Mesenchymal stem cell (in vitro differentiated cells and primary cell): Measurements from ENCODE around the gene CAPN15.

Source experiments
- DNase-seq: peaks from one replicate; pipeline ENCODE4 v3.0.0-alpha.2; 2013
- H2AFZ ChIP-seq: one replicate; pipeline ENCODE4 v1.6.1; 2013; ENCODE audit warnings: low read depth, mild to moderate bottlenecking, control low read depth, inconsistent platforms, low read length, moderate library complexity
- H2AK5ac ChIP-seq: 2 replicates; pipeline ENCODE4 v1.6.1; 2013; ENCODE audit warnings: low read length, moderate library complexity, mild to moderate bottlenecking, inconsistent platforms; ENCODE audit not compliant: severe bottlenecking
- H2BK120ac ChIP-seq: one replicate; pipeline ENCODE4 v1.6.1; 2013; ENCODE audit warnings: low read depth, mild to moderate bottlenecking, inconsistent platforms, low read length, moderate library complexity
- H2BK12ac ChIP-seq, 2 experiments: one replicate each; pipeline ENCODE4 v1.6.1; 2013; ENCODE audit warnings: inconsistent platforms in 2 of 2, low read length in 2 of 2, mild to moderate bottlenecking in 2 of 2, moderate library complexity in 2 of 2, control low read depth in 1 of 2
- H2BK15ac ChIP-seq: one replicate; pipeline ENCODE4 v1.6.1; 2013; ENCODE audit warnings: mild to moderate bottlenecking, low read depth, inconsistent platforms; ENCODE audit not compliant: poor library complexity, severe bottlenecking
- H2BK5ac ChIP-seq: 2 replicates; pipeline ENCODE4 v1.6.1; 2013; ENCODE audit warnings: low read depth, mild to moderate bottlenecking, low read length, control low read depth, inconsistent platforms; ENCODE audit not compliant: poor library complexity, severe bottlenecking
- H3K14ac ChIP-seq, 2 experiments: one replicate each; pipeline ENCODE4 v1.6.1; 2013; ENCODE audit warnings: inconsistent platforms in 2 of 2, low read length in 2 of 2, control low read depth in 1 of 2, mild to moderate bottlenecking in 1 of 2, moderate library complexity in 1 of 2
- H3K18ac ChIP-seq, 2 experiments: one replicate each; pipeline ENCODE4 v1.6.1; 2013; ENCODE audit warnings: inconsistent platforms in 2 of 2, low read length in 2 of 2, control low read depth in 1 of 2, low read depth in 1 of 2, mild to moderate bottlenecking in 1 of 2
- H3K23ac ChIP-seq, 2 experiments: one replicate each; pipeline ENCODE4 v1.6.1; 2013; ENCODE audit warnings: inconsistent platforms in 2 of 2, low read length in 2 of 2, mild to moderate bottlenecking in 2 of 2, moderate library complexity in 2 of 2, control low read depth in 1 of 2
- H3K27ac ChIP-seq: 2 replicates; pipeline ENCODE4 v1.5.1; 2013; ENCODE audit warnings: mild to moderate bottlenecking, moderate library complexity, low read length, control low read depth, inconsistent platforms; ENCODE audit not compliant: poor library complexity, severe bottlenecking
- H3K27me3 ChIP-seq, 2 experiments: 2 replicates each; pipeline versions ENCODE4 v1.6.1 to v1.7.0; 2013; ENCODE audit warnings: low read length in 2 of 2, mild to moderate bottlenecking in 2 of 2, moderate library complexity in 2 of 2, control low read depth in 1 of 2, inconsistent platforms in 1 of 2; ENCODE audit not compliant: control insufficient read depth in 1 of 2, insufficient read depth in 1 of 2
- H3K36me3 ChIP-seq, 2 experiments: 2 replicates each; pipeline versions ENCODE4 v1.6.1 to v1.7.0; 2013; ENCODE audit warnings: low read length in 2 of 2, control low read depth in 1 of 2, inconsistent platforms in 1 of 2, low read depth in 1 of 2, mild to moderate bottlenecking in 1 of 2; ENCODE audit not compliant: insufficient read depth in 2 of 2, control insufficient read depth in 1 of 2
- H3K4ac ChIP-seq, 2 experiments: one replicate each; pipeline ENCODE4 v1.6.1; 2013; ENCODE audit warnings: inconsistent platforms in 2 of 2, low read length in 2 of 2, mild to moderate bottlenecking in 2 of 2, moderate library complexity in 2 of 2, control low read depth in 1 of 2, low read depth in 1 of 2
- H3K4me1 ChIP-seq: 2 replicates; pipeline ENCODE4 v1.6.1; 2013; ENCODE audit warnings: low read depth, low read length, control low read depth; ENCODE audit not compliant: control insufficient read depth, insufficient read depth
- H3K4me2 ChIP-seq: 2 replicates; pipeline ENCODE4 v1.6.1; 2013; ENCODE audit warnings: low read length, mild to moderate bottlenecking, inconsistent platforms; ENCODE audit not compliant: poor library complexity, severe bottlenecking
- H3K4me3 ChIP-seq, 2 experiments: 2 replicates each; pipeline versions ENCODE4 v1.5.1 to v1.7.0; 2013; ENCODE audit warnings: low read length in 2 of 2, mild to moderate bottlenecking in 2 of 2, control low read depth in 1 of 2, low read depth in 1 of 2; ENCODE audit not compliant: insufficient read depth in 1 of 2
- H3K79me1 ChIP-seq: replicated peaks from 2 replicates; pipeline ENCODE4 v1.6.1; 2013; ENCODE audit warnings: mild to moderate bottlenecking, control low read depth, low read length, inconsistent platforms; ENCODE audit not compliant: poor library complexity, severe bottlenecking
- H3K9ac ChIP-seq: 2 replicates; pipeline ENCODE4 v1.7.0; 2013; ENCODE audit warnings: mild to moderate bottlenecking, low read length, moderate library complexity
- H3K9me3 ChIP-seq: 2 replicates; pipeline ENCODE4 v1.7.0; 2013; ENCODE audit warnings: mild to moderate bottlenecking, low read length; ENCODE audit not compliant: control insufficient read depth
- H4K8ac ChIP-seq: one replicate; pipeline ENCODE4 v1.6.1; 2013; ENCODE audit warnings: inconsistent platforms, mild to moderate bottlenecking, low read length, moderate library complexity
- H4K91ac ChIP-seq: one replicate; pipeline ENCODE4 v1.6.1; 2013; ENCODE audit warnings: mild to moderate bottlenecking, low read length, inconsistent platforms
- WGBS: methylation state at CpG from one replicate; pipeline ENCODE4 v1.1.7; 2013; ENCODE audit warnings: mixed read lengths; 5-methylcytosine and 5-hydroxymethylcytosine counted together

CAPN15 gene

GRCh38 chr16:574021-574760, 46.7 kb downstream of the CAPN15 start:
- H2AK5ac ChIP-seq, result no peak overlapping the region
- peaks cover 38% of the 10 kb centered on the region for H3K79me1 ChIP-seq
- H3K14ac ChIP-seq, result no peak overlapping the region
- H3K4me1 ChIP-seq, result peaks cover 39% of the 10 kb centered on the region
- H3K9ac ChIP-seq, result no peak overlapping the region
- no peak overlapping the region for H3K27ac ChIP-seq
- H4K91ac ChIP-seq, result no peak overlapping the region
- DNase-seq, result no peak
- H2BK15ac ChIP-seq, result no peak overlapping the region
- H2BK12ac ChIP-seq, result no peak overlapping the region
- H2BK120ac ChIP-seq, result no peak overlapping the region
- H3K36me3 ChIP-seq, result peaks cover 21 to 62% of the 10 kb centered on the region in 2 experiments
- 98% methylated on average over 46 of the region's 46 CpGs for WGBS
- no peak overlapping the region for H4K8ac ChIP-seq
- no peaks in the 10 kb centered on the region for H3K27me3 ChIP-seq
- no peak overlapping the region for H3K23ac ChIP-seq
- H3K4ac ChIP-seq, result no peak overlapping the region
- no peak overlapping the region for H3K18ac ChIP-seq
- no peak overlapping the region for H2AFZ ChIP-seq
- H3K4me2 ChIP-seq, result no peak overlapping the region
- H3K4me3 ChIP-seq, result no peak overlapping the region
- no peak overlapping the region for H2BK5ac ChIP-seq
- H3K9me3 ChIP-seq, result no peaks in the 10 kb centered on the region

- Histone ChIP-seq H4K8ac (peak overlapping the region; percentile 22), H3K4me1 (peaks cover 36% of the 10 kb centered on the region), H3K36me3 (peaks cover 22 to 72% of the 10 kb centered on the region in 2 experiments), H2AK5ac (no peak overlapping the region), H2BK5ac (no peak overlapping the region), H3K4ac (no peak overlapping the region), H3K18ac (no peak overlapping the region), H3K14ac (no peak overlapping the region), H2AFZ (no peak overlapping the region), H3K27ac (no peak overlapping the region), H3K23ac (peak overlapping the region in 1 of 2 experiments; percentile 17), H2BK120ac (no peak overlapping the region), H2BK12ac (no peak overlapping the region), H3K79me1 (peaks cover 38% of the 10 kb centered on the region), H4K91ac (peak overlapping the region; percentile 52), H3K9me3 (no peaks in the 10 kb centered on the region), H2BK15ac (no peak overlapping the region), H3K4me3 (no peak overlapping the region), H3K9ac (no peak overlapping the region), H3K4me2 (no peak overlapping the region), H3K27me3 (no peaks in the 10 kb centered on the region)
- no peak for DNase-seq
- 96% methylated on average over 34 of the region's 36 CpGs for WGBS
These were observed 48.1 kb downstream of the CAPN15 start for GRCh38 chr16:575354-576196.

- Histone ChIP-seq H3K4me2 (no peak overlapping the region), H3K27me3 (no peaks in the 10 kb centered on the region), H3K27ac (no peak overlapping the region), H3K79me1 (peaks cover 38% of the 10 kb centered on the region), H2BK120ac (no peak overlapping the region), H3K23ac (no peak overlapping the region), H3K14ac (peak overlapping the region in 1 of 2 experiments; percentile 93), H3K9me3 (no peaks in the 10 kb centered on the region), H2AFZ (no peak overlapping the region), H4K91ac (peak overlapping the region; percentile 52), H3K4me3 (no peak overlapping the region), H3K4ac (no peak overlapping the region), H2AK5ac (no peak overlapping the region), H2BK12ac (no peak overlapping the region), H3K18ac (no peak overlapping the region), H2BK15ac (no peak overlapping the region), H3K4me1 (peaks cover 28% of the 10 kb centered on the region), H3K36me3 (peaks cover 26 to 79% of the 10 kb centered on the region in 2 experiments), H3K9ac (no peak overlapping the region), H2BK5ac (no peak overlapping the region), H4K8ac (peak overlapping the region; percentile 22)
- DNase-seq, result no peak
- 85% methylated on average over 21 of the region's 21 CpGs for WGBS
These were observed 48.8 kb downstream of the CAPN15 start for GRCh38 chr16:576197-576822.

GRCh38 chr16:576823-577201, 49.3 kb downstream of the CAPN15 start:
- H2BK12ac ChIP-seq, result no peak overlapping the region
- H4K8ac ChIP-seq, result no peak overlapping the region
- H4K91ac ChIP-seq, result no peak overlapping the region
- no peak overlapping the region for H3K9ac ChIP-seq
- WGBS, result 41% methylated on average over 3 of the region's 8 CpGs
- peaks cover 28% of the 10 kb centered on the region for H3K4me1 ChIP-seq
- peaks cover 26 to 80% of the 10 kb centered on the region in 2 experiments for H3K36me3 ChIP-seq
- H3K27me3 ChIP-seq, result no peaks in the 10 kb centered on the region
- no peak for DNase-seq
- peak overlapping the region in 1 of 2 experiments; percentile 93 for H3K14ac ChIP-seq
- peaks cover 38% of the 10 kb centered on the region for H3K79me1 ChIP-seq
- H2AFZ ChIP-seq, result no peak overlapping the region
- no peak overlapping the region for H3K4ac ChIP-seq
- H3K18ac ChIP-seq, result no peak overlapping the region
- no peak overlapping the region for H2BK120ac ChIP-seq
- no peak overlapping the region for H3K4me2 ChIP-seq
- no peak overlapping the region for H3K23ac ChIP-seq
- no peak overlapping the region for H3K4me3 ChIP-seq
- no peak overlapping the region for H2AK5ac ChIP-seq
- no peak overlapping the region for H2BK15ac ChIP-seq
- H2BK5ac ChIP-seq, result no peak overlapping the region
- no peaks in the 10 kb centered on the region for H3K9me3 ChIP-seq
- H3K27ac ChIP-seq, result no peak overlapping the region
